ENCODE results near the gene NKIRAS2. TPM values are rescaled to one million over a fixed set of nuclear protein-coding genes. Genes with fewer than 3 reads are reported as not detected.

The NKIRAS2 gene
- total and polyA plus RNA-seq, 2 of the 4 experiments (the other 2 are of a cell fraction) = 25.6 to 51.8 TPM

GRCh38 chr17:42068979-42069378 is 49.1 kb downstream of the NKIRAS2 start (continued):
- TF ChIP-seq BHLHE40 (IDR thresholded peaks at IDR 0.05; ENCODE audit: low read depth, low read length) = no peak
- no peak for TF ChIP-seq CEBPB (IDR thresholded peaks at IDR 0.05; ENCODE audit: low read depth, low read length)

GRCh38 chr17:42071810-42072209 is 51.9 kb downstream of the NKIRAS2 start:
- BruUV-seq (replicated peaks) = no TSS peak
- WGBS, 2 experiments (ENCODE audit: extremely low coverage in 2 of 2, insufficient read length in 1 of 2) = no CpG with 5 or more reads among the region's 3 CpGs
- TF ChIP-seq USF2 (IDR thresholded peaks at IDR 0.05; ENCODE audit: low read depth, low read length) (no peak), CTCF (conservative IDR thresholded peaks at IDR 0.05; ENCODE audit: low read depth, low read length) (no peak), NFE2L2 (IDR thresholded peaks at IDR 0.05; ENCODE audit: low read depth, low read length) (no peak), BHLHE40 (IDR thresholded peaks at IDR 0.05; ENCODE audit: low read depth, low read length) (no peak), MXI1 (IDR thresholded peaks at IDR 0.05; ENCODE audit: borderline replicate concordance, low read depth, low read length) (no peak), RFX5 (IDR thresholded peaks at IDR 0.05; ENCODE audit: low read depth, low read length) (no peak), SMC3 (IDR thresholded peaks at IDR 0.05; ENCODE audit: low read depth, low read length) (no peak), FOS (IDR thresholded peaks at IDR 0.05; ENCODE audit: low read depth, low read length) (no peak), RCOR1 (IDR thresholded peaks at IDR 0.05; ENCODE audit: insufficient replicate concordance, low read length) (no peak), MAFK (IDR thresholded peaks at IDR 0.05; ENCODE audit: low read depth, low read length) (no peak), POLR2A (IDR thresholded peaks at IDR 0.05; ENCODE audit: low read depth, low read length) (no peak), ELK1 (IDR thresholded peaks at IDR 0.05; ENCODE audit: borderline replicate concordance, low read depth, low read length) (no peak), MAZ (IDR thresholded peaks at IDR 0.05; ENCODE audit: borderline replicate concordance, low read depth, low read length) (no peak), RAD21 (IDR thresholded peaks at IDR 0.05; ENCODE audit: low read length) (no peak), CEBPB (IDR thresholded peaks at IDR 0.05; ENCODE audit: low read depth, low read length) (no peak)

More at GRCh38 chr17:42071810-42072209, 51.9 kb downstream of the NKIRAS2 start:
- Histone ChIP-seq H3K9me1 (ENCODE audit: insufficient read depth, low read length) (no peaks in the 10 kb centered on the region), H2AK9ac (replicated peaks; ENCODE audit: low read depth, low read length, poor library complexity) (no peak overlapping the region), H2AFZ (replicated peaks; ENCODE audit: low read length, poor library complexity) (no peak overlapping the region), H3K4me3 (ENCODE audit: insufficient read depth, low read depth, low read length) (no peak overlapping the region), H3K4me1 (ENCODE audit: control insufficient read depth, insufficient read depth, low read length) (no peaks in the 10 kb centered on the region), H3K4ac (ENCODE audit: low read depth, low read length) (no peak overlapping the region), H3K9ac (ENCODE audit: low read depth, low read length) (no peak overlapping the region), H3K18ac (ENCODE audit: low read depth, low read length) (no peak overlapping the region), H4K5ac (ENCODE audit: low read depth, low read length) (no peak overlapping the region), H2BK15ac (ENCODE audit: low read depth, low read length) (no peak overlapping the region), H4K8ac (ENCODE audit: low read depth in 2 of 2, low read length in 2 of 2) (no peak overlapping the region), H3K27me3 (ENCODE audit: control insufficient read depth, insufficient read depth, low read length) (peaks cover 72% of the 10 kb centered on the region), H3K27ac (ENCODE audit: insufficient read depth, low read length) (no peak overlapping the region), H3K14ac (replicated peaks; ENCODE audit: low read depth, low read length) (no peak overlapping the region), H3K9me3 (ENCODE audit: control insufficient read depth, insufficient read depth, low read length) (no peaks in the 10 kb centered on the region), H3K79me1 (ENCODE audit: low read depth in 1 of 2, low read length in 2 of 2) (no peaks in the 10 kb centered on the region), H3K23ac (ENCODE audit: low read depth, low read length) (no peak overlapping the region), H2AK5ac (ENCODE audit: low read depth, low read length) (no peak overlapping the region), H3K56ac (ENCODE audit: extremely low read depth, insufficient read depth, low read length) (no peak overlapping the region), H3K4me2 (ENCODE audit: low read depth, low read length) (no peak overlapping the region), H4K91ac (ENCODE audit: insufficient read depth, low read depth, low read length) (no peak overlapping the region), H2BK120ac (ENCODE audit: low read depth, low read length) (no peak overlapping the region), H2BK20ac (ENCODE audit: low read depth, low read length) (no peak overlapping the region), H4K20me1 (ENCODE audit: insufficient read depth, low read length) (no peaks in the 10 kb centered on the region; the same call in 1 of the 2 replicates), H2BK5ac (ENCODE audit: low read depth, low read length, poor library complexity, severe bottlenecking) (no peak overlapping the region), H3K36me3 (ENCODE audit: control insufficient read depth, insufficient read depth, low read length) (no peaks in the 10 kb centered on the region)
- DNase-seq (no peak), ATAC-seq (ENCODE audit: low read depth) (no peak)
- intact Hi-C loops (cut with micrococcal nuclease) (no loop called here), dilution Hi-C loops (cut with HindIII; ENCODE audit: low sequenced_read_pairs, unreplicated experiment) (no loop called here), in situ Hi-C loops (cut with MboI; ENCODE audit: low sequenced_read_pairs) (no loop called here)
- ChIA-PET POLR2A (ENCODE audit: unreplicated experiment) (no interaction called here), CTCF (no interaction called here)
